Stomach (tissue), 4 donors: Measurements from ENCODE around the gene NF1.

Experiments used
- POLR2A ChIP-seq, 4 donors: fragments of 450-650 bp; IDR thresholded peaks; one replicate each; pipeline ENCODE4 v1.6.1; 2016; ENCODE audit warnings: antibody characterized with exemption in 4 of 4, control low read depth in 2 of 4, mild to moderate bottlenecking in 1 of 4, moderate library complexity in 1 of 4
- POLR2AphosphoS5 ChIP-seq, 3 donors: sonication (generic); formaldehyde crosslinking; IDR thresholded peaks; one replicate each; pipeline ENCODE4 v1.6.1; 2016; ENCODE audit warnings: antibody characterized with exemption in 3 of 3
- TF ChIP-seq, protein P1 (sequence below), 7 experiments: fragments of 450-650 bp in 4 of 7; fragments of 200-600 bp in 3 of 7; sonication (generic) in 3 of 7; IDR thresholded peaks; one replicate each; pipeline ENCODE4 v1.5.1; 2016 to 2019; ENCODE audit warnings: antibody characterized with exemption in 7 of 7, control low read depth in 2 of 7, mild to moderate bottlenecking in 1 of 7

GRCh38 chr17:31393749-31394146 lies 299.0 kb downstream of the NF1 start:
- TF ChIP-seq, protein P1, sequence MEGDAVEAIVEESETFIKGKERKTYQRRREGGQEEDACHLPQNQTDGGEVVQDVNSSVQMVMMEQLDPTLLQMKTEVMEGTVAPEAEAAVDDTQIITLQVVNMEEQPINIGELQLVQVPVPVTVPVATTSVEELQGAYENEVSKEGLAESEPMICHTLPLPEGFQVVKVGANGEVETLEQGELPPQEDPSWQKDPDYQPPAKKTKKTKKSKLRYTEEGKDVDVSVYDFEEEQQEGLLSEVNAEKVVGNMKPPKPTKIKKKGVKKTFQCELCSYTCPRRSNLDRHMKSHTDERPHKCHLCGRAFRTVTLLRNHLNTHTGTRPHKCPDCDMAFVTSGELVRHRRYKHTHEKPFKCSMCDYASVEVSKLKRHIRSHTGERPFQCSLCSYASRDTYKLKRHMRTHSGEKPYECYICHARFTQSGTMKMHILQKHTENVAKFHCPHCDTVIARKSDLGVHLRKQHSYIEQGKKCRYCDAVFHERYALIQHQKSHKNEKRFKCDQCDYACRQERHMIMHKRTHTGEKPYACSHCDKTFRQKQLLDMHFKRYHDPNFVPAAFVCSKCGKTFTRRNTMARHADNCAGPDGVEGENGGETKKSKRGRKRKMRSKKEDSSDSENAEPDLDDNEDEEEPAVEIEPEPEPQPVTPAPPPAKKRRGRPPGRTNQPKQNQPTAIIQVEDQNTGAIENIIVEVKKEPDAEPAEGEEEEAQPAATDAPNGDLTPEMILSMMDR (IDR thresholded peaks at IDR 0.05), result no peak
- no peak for TF ChIP-seq POLR2AphosphoS5 (IDR thresholded peaks at IDR 0.05)
- no peak for TF ChIP-seq POLR2A (IDR thresholded peaks at IDR 0.05)
